CD4-positive, CD25-positive, alpha-beta regulatory T cell (primary cell): Measurements from ENCODE around the gene LRP10. TPM values are rescaled to one million over a fixed set of nuclear protein-coding genes. Genes with fewer than 3 reads are reported as not detected.
A peak's percentile ranks its signal among the peaks of the same experiment; 100 is the strongest.

Source experiments
- ATAC-seq, 2 donors: fragments of 150-1000 bp; cut with Tn5 transposase; one replicate each; pipeline ENCODE4 v1.10.0; 2021; ENCODE audit warnings: low read depth in 2 of 2, moderate number of reproducible peaks in 2 of 2, moderate library complexity in 1 of 2
- DNase-seq, 3 donors: peaks; one replicate each; pipeline versions ENCODE4 v3.0.0 to v3.0.0-alpha.2; 2012 to 2022; ENCODE audit warnings: mixed read lengths in 1 of 3
- H3K27ac ChIP-seq: one replicate; pipeline ENCODE4 v1.7.0; 2013; ENCODE audit warnings: mild to moderate bottlenecking, low read length; ENCODE audit not compliant: insufficient read depth, poor library complexity, severe bottlenecking
- H3K27me3 ChIP-seq: one replicate; pipeline ENCODE4 v1.7.0; 2013; ENCODE audit warnings: low read length; ENCODE audit not compliant: control insufficient read depth, insufficient read depth
- H3K36me3 ChIP-seq: one replicate; pipeline ENCODE4 v1.7.0; 2013; ENCODE audit warnings: mild to moderate bottlenecking, low read length, moderate library complexity; ENCODE audit not compliant: control insufficient read depth, insufficient read depth
- H3K4me1 ChIP-seq: 2 replicates; pipeline ENCODE4 v1.7.0; 2013; ENCODE audit warnings: mild to moderate bottlenecking, low read length; ENCODE audit not compliant: insufficient read depth, control insufficient read depth, poor library complexity, severe bottlenecking
- H3K4me3 ChIP-seq: one replicate; pipeline ENCODE4 v1.7.0; 2013; ENCODE audit warnings: low read depth, mild to moderate bottlenecking, low read length, moderate library complexity
- H3K9me3 ChIP-seq, 2 experiments: 1 replicate in 1 of 2; 2 replicates in 1 of 2; pipeline ENCODE4 v1.7.0; 2013; ENCODE audit warnings: low read length in 2 of 2, mild to moderate bottlenecking in 1 of 2, moderate library complexity in 1 of 2; ENCODE audit not compliant: control insufficient read depth in 2 of 2
- H3K27ac Mint-ChIP-seq, 3 donors: one replicate each; pipeline ENCODE4 v1.8.0; 2020 to 2022; ENCODE audit warnings: mild to moderate bottlenecking in 3 of 3, mixed read lengths in 3 of 3, moderate library complexity in 2 of 3
- H3K27me3 Mint-ChIP-seq: one replicate; pipeline ENCODE4 v1.8.0; 2022; ENCODE audit warnings: mild to moderate bottlenecking, mixed read lengths
- H3K36me3 Mint-ChIP-seq: one replicate; pipeline ENCODE4 v1.8.0; 2020; ENCODE audit warnings: mixed read lengths
- H3K4me1 Mint-ChIP-seq, 4 donors: one replicate each; pipeline ENCODE4 v1.8.0; 2020 to 2022; ENCODE audit warnings: mixed read lengths in 4 of 4, mild to moderate bottlenecking in 1 of 4
- H3K4me3 Mint-ChIP-seq, 4 donors: one replicate each; pipeline ENCODE4 v1.8.0; 2020 to 2022; ENCODE audit warnings: mild to moderate bottlenecking in 4 of 4, mixed read lengths in 4 of 4, moderate library complexity in 3 of 4
- H3K9me3 Mint-ChIP-seq, 7 donors: one replicate each; pipeline ENCODE4 v1.8.0; 2020 to 2022; ENCODE audit warnings: mixed read lengths in 7 of 7, mild to moderate bottlenecking in 3 of 7, moderate library complexity in 2 of 7
- polyA plus RNA-seq, 4 donors: library from polyadenylated mRNA; unstranded; fragments of 300-500 nt; fragmentation: Illumina TruSeq; gene quantifications; one replicate each; pipeline ENCODE4 v1.2.3, GENCODE V29; 2021
- total RNA-seq: library from RNA; stranded (reverse); gene quantifications from one replicate; pipeline ENCODE4 v1.2.3, GENCODE V29; 2022

The LRP10 gene
- total and polyA plus RNA-seq, 5 donors from 2014 or later: 78.7 to 111 (median 93.0) TPM

- H3K27me3 Mint-ChIP-seq: peaks cover 29% of the 10 kb centered on the region
- ATAC-seq: no peak
Observed at GRCh38 chr14:22841311-22841710, 30.2 kb upstream of the LRP10 start.

GRCh38 chr14:22841769-22842168 lies 29.8 kb upstream of the LRP10 start:
- Histone ChIP-seq H3K27me3 (no peaks in the 10 kb centered on the region), H3K9me3 (no peaks in the 10 kb centered on the region), H3K36me3 (no peaks in the 10 kb centered on the region), H3K27ac (no peak overlapping the region), H3K4me1 (peaks cover 11% of the 10 kb centered on the region), H3K4me3 (no peak overlapping the region)
- no peaks in the 10 kb centered on the region for H3K36me3 Mint-ChIP-seq
- no peak overlapping the region for H3K4me3 Mint-ChIP-seq
- DNase-seq (no peak), ATAC-seq (no peak)
- peaks cover 30% of the 10 kb centered on the region for H3K27me3 Mint-ChIP-seq
- peaks cover 0 to 11% (median 0%) of the 10 kb centered on the region in 4 donors for H3K4me1 Mint-ChIP-seq
- no peaks in the 10 kb centered on the region for H3K9me3 Mint-ChIP-seq
- peak overlapping the region in 1 of 3 donors; percentile 39 for H3K27ac Mint-ChIP-seq

More at GRCh38 chr14:22841311-22841710, 30.2 kb upstream of the LRP10 start:
- H3K36me3 Mint-ChIP-seq: no peaks in the 10 kb centered on the region
- H3K4me3 Mint-ChIP-seq: no peak overlapping the region
- peaks cover 0 to 13% (median 0%) of the 10 kb centered on the region in 4 donors for H3K4me1 Mint-ChIP-seq
- no peaks in the 10 kb centered on the region for H3K9me3 ChIP-seq
- H3K36me3 ChIP-seq: no peaks in the 10 kb centered on the region
- H3K27ac ChIP-seq: no peak overlapping the region
- H3K27me3 ChIP-seq: no peaks in the 10 kb centered on the region
- no peak overlapping the region for H3K27ac Mint-ChIP-seq
- no peak overlapping the region for H3K4me3 ChIP-seq
- no peak for DNase-seq
- no peaks in the 10 kb centered on the region for H3K9me3 Mint-ChIP-seq
- H3K4me1 ChIP-seq: peaks cover 11% of the 10 kb centered on the region

GRCh38 chr14:22842211-22843122 lies 29.1 kb upstream of the LRP10 start:
- no peak for ATAC-seq
- no peaks in the 10 kb centered on the region for H3K27me3 ChIP-seq
- no peaks in the 10 kb centered on the region for H3K36me3 ChIP-seq
- no peak for DNase-seq
- H3K9me3 ChIP-seq: no peaks in the 10 kb centered on the region
- Mint-ChIP-seq H3K27ac (peak overlapping the region in 1 of 3 donors; percentile 59), H3K4me1 (peaks cover 0 to 5% (median 0%) of the 10 kb centered on the region in 4 donors), H3K4me3 (no peak overlapping the region), H3K9me3 (no peaks in the 10 kb centered on the region), H3K36me3 (no peaks in the 10 kb centered on the region), H3K27me3 (peaks cover 30% of the 10 kb centered on the region)
- no peak overlapping the region for H3K4me3 ChIP-seq
- H3K4me1 ChIP-seq: peaks cover 5% of the 10 kb centered on the region
- H3K27ac ChIP-seq: no peak overlapping the region

- no peak for DNase-seq
Observed at GRCh38 chr14:22843123-22843925, 28.2 kb upstream of the LRP10 start.

GRCh38 chr14:22844221-22845102 lies 27.1 kb upstream of the LRP10 start:
- no peak for DNase-seq
- no peaks in the 10 kb centered on the region for H3K9me3 ChIP-seq
- H3K27ac ChIP-seq: no peak overlapping the region
- Mint-ChIP-seq H3K27ac (peak overlapping the region in 1 of 3 donors; percentile 26), H3K9me3 (no peaks in the 10 kb centered on the region), H3K4me3 (no peak overlapping the region), H3K27me3 (peaks cover 23% of the 10 kb centered on the region), H3K4me1 (no peaks in the 10 kb centered on the region), H3K36me3 (no peaks in the 10 kb centered on the region)
- H3K4me1 ChIP-seq: no peaks in the 10 kb centered on the region
- no peak for ATAC-seq
- no peaks in the 10 kb centered on the region for H3K36me3 ChIP-seq
- H3K27me3 ChIP-seq: no peaks in the 10 kb centered on the region
- no peak overlapping the region for H3K4me3 ChIP-seq

More at GRCh38 chr14:22843123-22843925, 28.2 kb upstream of the LRP10 start:
- no peaks in the 10 kb centered on the region for H3K9me3 ChIP-seq
- Mint-ChIP-seq H3K27me3 (peaks cover 25% of the 10 kb centered on the region), H3K9me3 (no peaks in the 10 kb centered on the region), H3K27ac (peak overlapping the region in 1 of 3 donors; percentile 82), H3K4me1 (peaks cover 0 to 3% (median 0%) of the 10 kb centered on the region in 4 donors), H3K36me3 (no peaks in the 10 kb centered on the region), H3K4me3 (no peak overlapping the region)
- ATAC-seq: no peak
- H3K4me3 ChIP-seq: no peak overlapping the region
- no peaks in the 10 kb centered on the region for H3K36me3 ChIP-seq
- H3K27me3 ChIP-seq: no peaks in the 10 kb centered on the region
- H3K27ac ChIP-seq: no peak overlapping the region
- H3K4me1 ChIP-seq: no peaks in the 10 kb centered on the region

GRCh38 chr14:22845103-22845394 lies 26.5 kb upstream of the LRP10 start:
- Mint-ChIP-seq H3K27ac (no peak overlapping the region), H3K4me3 (no peak overlapping the region), H3K36me3 (no peaks in the 10 kb centered on the region), H3K4me1 (no peaks in the 10 kb centered on the region), H3K27me3 (peaks cover 20% of the 10 kb centered on the region), H3K9me3 (peaks cover 0 to 2% (median 0%) of the 10 kb centered on the region in 7 donors)
- no peak overlapping the region for H3K4me3 ChIP-seq
- no peaks in the 10 kb centered on the region for H3K36me3 ChIP-seq
- H3K9me3 ChIP-seq: no peaks in the 10 kb centered on the region
- no peak overlapping the region for H3K27ac ChIP-seq
- no peaks in the 10 kb centered on the region for H3K4me1 ChIP-seq
- DNase-seq (no peak), ATAC-seq (no peak)
- H3K27me3 ChIP-seq: no peaks in the 10 kb centered on the region
